Parathyroid adenoma (tissue), 2 donors: ENCODE results near the gene URI1.

Experiments used
- H2AFZ ChIP-seq: fragments of 300-600 bp; sonication (generic); one replicate; pipeline ENCODE4 v1.7.0; 2017; ENCODE audit warnings: antibody characterized with exemption, mild to moderate bottlenecking
- H3K27ac ChIP-seq: fragments of 300-600 bp; sonication (generic); one replicate; pipeline ENCODE4 v1.7.0; 2017
- H3K27me3 ChIP-seq: fragments of 300-600 bp; sonication (generic); one replicate; pipeline ENCODE4 v1.7.0; 2017; ENCODE audit warnings: low read length; ENCODE audit not compliant: control insufficient read depth, insufficient read depth
- H3K36me3 ChIP-seq: fragments of 300-600 bp; sonication (generic); one replicate; pipeline ENCODE4 v1.7.0; 2017; ENCODE audit warnings: low read length; ENCODE audit not compliant: control insufficient read depth, insufficient read depth
- H3K4me1 ChIP-seq: fragments of 300-600 bp; sonication (generic); one replicate; pipeline ENCODE4 v1.7.0; 2017; ENCODE audit warnings: control low read depth
- H3K4me2 ChIP-seq: fragments of 300-600 bp; sonication (generic); one replicate; pipeline ENCODE4 v1.7.0; 2017; ENCODE audit warnings: low read length
- H3K4me3 ChIP-seq: fragments of 300-600 bp; sonication (generic); one replicate; pipeline ENCODE4 v1.7.0; 2017; ENCODE audit warnings: low read depth, low read length
- H3K79me2 ChIP-seq: fragments of 300-600 bp; sonication (generic); one replicate; pipeline ENCODE4 v1.7.0; 2017; ENCODE audit warnings: control low read depth
- H3K9ac ChIP-seq: fragments of 300-600 bp; sonication (generic); one replicate; pipeline ENCODE4 v1.7.0; 2017; ENCODE audit warnings: mild to moderate bottlenecking
- H3K9me3 ChIP-seq: fragments of 300-600 bp; sonication (generic); one replicate; pipeline ENCODE4 v1.7.0; 2017; ENCODE audit warnings: low read length; ENCODE audit not compliant: control insufficient read depth
- CTCF ChIP-seq: fragments of 300-600 bp; sonication (generic); IDR thresholded peaks from one replicate; pipeline ENCODE4 v1.7.0; 2017; ENCODE audit warnings: antibody characterized with exemption, mild to moderate bottlenecking
- donor health status: primary hyperparathyroidism.

URI1 gene

DNA sequence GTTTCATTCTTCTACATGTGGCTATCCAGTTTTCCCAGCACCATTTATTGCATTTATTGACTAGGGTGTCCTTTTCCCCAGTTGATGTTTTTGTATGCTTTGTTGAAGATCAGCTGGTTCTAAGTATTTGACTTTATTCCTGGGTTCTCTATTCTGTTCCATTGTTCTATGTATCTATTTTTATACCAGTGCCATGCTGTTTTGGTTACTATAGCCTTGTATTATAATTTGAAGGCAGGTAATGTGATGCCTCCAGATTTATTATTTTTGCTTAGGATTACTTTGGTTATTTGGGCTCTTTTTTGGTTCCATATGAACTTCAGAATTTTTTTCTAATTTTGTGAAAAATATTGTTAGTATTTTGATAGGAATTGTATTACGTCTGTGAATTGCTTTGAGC, 80.6 kb downstream of the URI1 start:
- no peaks in the 10 kb centered on the region for H3K9me3 ChIP-seq
- H3K27me3 ChIP-seq = no peaks in the 10 kb centered on the region
- no peaks in the 10 kb centered on the region for H3K4me1 ChIP-seq

GRCh38 chr19:30023330-30023729, 81.3 kb downstream of the URI1 start:
- no peak overlapping the region for H3K9ac ChIP-seq
- H3K9me3 ChIP-seq = no peaks in the 10 kb centered on the region
- no peaks in the 10 kb centered on the region for H3K79me2 ChIP-seq
- no peak overlapping the region for H3K4me2 ChIP-seq
- H2AFZ ChIP-seq = no peak overlapping the region
- TF ChIP-seq CTCF = no peak
- no peaks in the 10 kb centered on the region for H3K27me3 ChIP-seq
- no peak overlapping the region for H3K4me3 ChIP-seq
- no peaks in the 10 kb centered on the region for H3K4me1 ChIP-seq
- no peak overlapping the region for H3K27ac ChIP-seq
- H3K36me3 ChIP-seq = no peaks in the 10 kb centered on the region

More for the DNA sequence above, 80.6 kb downstream of the URI1 start:
- no peak overlapping the region for H3K4me2 ChIP-seq
- no peak overlapping the region for H3K27ac ChIP-seq
- no peak overlapping the region for H2AFZ ChIP-seq
- no peak for TF ChIP-seq CTCF
- H3K9ac ChIP-seq = no peak overlapping the region
- no peaks in the 10 kb centered on the region for H3K79me2 ChIP-seq
- no peaks in the 10 kb centered on the region for H3K36me3 ChIP-seq
- H3K4me3 ChIP-seq = no peak overlapping the region

DNA sequence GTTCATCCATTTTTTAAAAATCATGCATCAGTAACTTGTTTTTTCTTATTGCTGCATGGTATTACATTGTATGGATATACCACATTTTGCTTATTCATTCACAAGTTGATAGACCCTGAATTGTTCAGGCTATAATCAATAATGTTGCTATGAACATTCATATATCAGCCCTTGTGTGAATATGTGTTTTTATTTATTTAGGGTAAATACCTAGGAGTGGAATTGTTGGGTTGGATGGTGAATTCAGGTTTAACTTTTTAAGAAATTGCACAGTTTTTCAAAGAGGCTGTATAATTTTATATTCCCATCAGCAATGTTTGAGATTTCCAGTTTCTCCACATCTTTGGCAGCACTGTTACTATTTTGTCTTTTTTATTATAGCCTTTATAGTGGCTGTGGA, 82.1 kb downstream of the URI1 start:
- no peak for TF ChIP-seq CTCF
- H3K79me2 ChIP-seq = no peaks in the 10 kb centered on the region
- no peaks in the 10 kb centered on the region for H3K4me1 ChIP-seq
- H3K9ac ChIP-seq = no peak overlapping the region
- H3K4me3 ChIP-seq = no peak overlapping the region
- H3K9me3 ChIP-seq = no peaks in the 10 kb centered on the region
- H3K27me3 ChIP-seq = no peaks in the 10 kb centered on the region
- H2AFZ ChIP-seq = no peak overlapping the region
- H3K4me2 ChIP-seq = no peak overlapping the region
- H3K36me3 ChIP-seq = no peaks in the 10 kb centered on the region
- no peak overlapping the region for H3K27ac ChIP-seq

GRCh38 chr19:30026933-30027332, 84.9 kb downstream of the URI1 start:
- H3K27me3 ChIP-seq = no peaks in the 10 kb centered on the region

More at GRCh38 chr19:30026933-30027332, 84.9 kb downstream of the URI1 start:
- TF ChIP-seq CTCF = no peak
- Histone ChIP-seq H3K9ac (no peak overlapping the region), H3K27ac (no peak overlapping the region), H3K36me3 (no peaks in the 10 kb centered on the region), H3K4me3 (no peak overlapping the region), H3K79me2 (no peaks in the 10 kb centered on the region), H3K4me2 (no peak overlapping the region), H3K4me1 (no peaks in the 10 kb centered on the region), H2AFZ (no peak overlapping the region), H3K9me3 (no peaks in the 10 kb centered on the region)
